Mesothelial cell of epicardium (in vitro differentiated cells): ENCODE data around the gene PEX11G. TPM values are rescaled to one million over a fixed set of nuclear protein-coding genes. Genes with fewer than 3 reads are reported as not detected.

Experiments
- DNase-seq, 2 experiments: peaks; one replicate each; pipeline ENCODE4 v3.0.0; 2021; ENCODE audit warnings: low spot score in 2 of 2; ENCODE audit not compliant: unreplicated experiment in 2 of 2
- H3K27ac Mint-ChIP-seq: 2 replicates; pipeline ENCODE4 v1.8.0; 2021; ENCODE audit warnings: mixed read lengths
- H3K27me3 Mint-ChIP-seq: 2 replicates; pipeline ENCODE4 v1.8.0; 2021; ENCODE audit warnings: low read depth, mixed read lengths
- H3K36me3 Mint-ChIP-seq: 2 replicates; pipeline ENCODE4 v1.8.0; 2021; ENCODE audit warnings: mixed read lengths
- H3K4me1 Mint-ChIP-seq: 2 replicates; pipeline ENCODE4 v1.8.0; 2021; ENCODE audit warnings: mixed read lengths
- H3K4me3 Mint-ChIP-seq: 2 replicates; pipeline ENCODE4 v1.8.0; 2021; ENCODE audit warnings: mild to moderate bottlenecking, moderate library complexity, mixed read lengths
- H3K9me3 Mint-ChIP-seq: 2 replicates; pipeline ENCODE4 v1.8.0; 2021; ENCODE audit warnings: mixed read lengths
- total RNA-seq: library from RNA; stranded (reverse); gene quantifications from 3 replicates; pipeline ENCODE4 v1.2.1, GENCODE V29; 2021
- TF ChIP-seq, protein P1 (sequence below): fragments of 200-600 bp; sonication (generic); IDR thresholded peaks from one replicate; pipeline ENCODE4 v1.5.0; 2021; ENCODE audit warnings: antibody characterized with exemption; ENCODE audit not compliant: unreplicated experiment

Gene PEX11G
- total RNA-seq, 1 donor from 2014 or later, result 7.0 TPM

- TF ChIP-seq, protein P1, sequence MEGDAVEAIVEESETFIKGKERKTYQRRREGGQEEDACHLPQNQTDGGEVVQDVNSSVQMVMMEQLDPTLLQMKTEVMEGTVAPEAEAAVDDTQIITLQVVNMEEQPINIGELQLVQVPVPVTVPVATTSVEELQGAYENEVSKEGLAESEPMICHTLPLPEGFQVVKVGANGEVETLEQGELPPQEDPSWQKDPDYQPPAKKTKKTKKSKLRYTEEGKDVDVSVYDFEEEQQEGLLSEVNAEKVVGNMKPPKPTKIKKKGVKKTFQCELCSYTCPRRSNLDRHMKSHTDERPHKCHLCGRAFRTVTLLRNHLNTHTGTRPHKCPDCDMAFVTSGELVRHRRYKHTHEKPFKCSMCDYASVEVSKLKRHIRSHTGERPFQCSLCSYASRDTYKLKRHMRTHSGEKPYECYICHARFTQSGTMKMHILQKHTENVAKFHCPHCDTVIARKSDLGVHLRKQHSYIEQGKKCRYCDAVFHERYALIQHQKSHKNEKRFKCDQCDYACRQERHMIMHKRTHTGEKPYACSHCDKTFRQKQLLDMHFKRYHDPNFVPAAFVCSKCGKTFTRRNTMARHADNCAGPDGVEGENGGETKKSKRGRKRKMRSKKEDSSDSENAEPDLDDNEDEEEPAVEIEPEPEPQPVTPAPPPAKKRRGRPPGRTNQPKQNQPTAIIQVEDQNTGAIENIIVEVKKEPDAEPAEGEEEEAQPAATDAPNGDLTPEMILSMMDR, result no peak
- Mint-ChIP-seq H3K4me3 (peak within 1 kb of the TSS; percentile 79), H3K27ac (peak within 1 kb of the TSS; percentile 90), H3K36me3 (peaks cover 14% of the 10 kb centered on the region), H3K4me1 (peaks cover 14% of the 10 kb centered on the region), H3K27me3 (no peaks in the 10 kb centered on the region), H3K9me3 (no peaks in the 10 kb centered on the region)
- DNase-seq, result peak; percentile 100
Observed at GRCh38 chr19:7522072-7522922, 33.5 kb upstream of the PEX11G start, which contains the start of gene MCOLN1. Gene MCOLN1, plus strand, starts transcription at chr19:7522624. Its CDS starts 127 bp downstream, at chr19:7522751.

DNA sequence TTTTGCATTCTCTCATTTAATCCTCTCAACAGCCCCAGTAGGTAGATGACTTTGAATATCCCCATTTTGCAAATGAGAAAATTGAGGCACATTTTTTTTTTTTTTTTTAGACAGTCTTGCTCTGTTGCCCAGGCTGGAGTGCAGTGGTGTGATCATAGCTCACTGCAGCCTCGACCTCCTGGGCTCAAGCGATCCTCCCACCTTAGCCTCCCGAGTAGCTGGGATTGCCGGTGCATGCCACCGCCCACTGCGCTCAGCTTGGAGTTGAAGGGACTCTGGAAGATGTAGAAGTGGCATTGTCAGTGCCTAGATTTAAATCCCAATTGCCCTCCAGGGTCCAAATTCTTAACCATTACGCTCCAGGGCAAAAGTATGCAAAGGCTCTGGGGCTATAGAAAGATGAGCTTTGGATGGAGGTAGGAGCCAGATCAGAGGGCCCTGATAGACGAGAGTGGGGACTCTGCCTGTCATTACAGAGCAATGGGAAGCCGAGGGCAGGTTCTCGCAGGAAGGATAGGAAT, 32.8 kb upstream of the PEX11G start:
- no peaks in the 10 kb centered on the region for H3K27me3 Mint-ChIP-seq
- TF ChIP-seq, protein P1, result no peak
- peak overlapping the region; percentile 90 for H3K27ac Mint-ChIP-seq

DNA sequence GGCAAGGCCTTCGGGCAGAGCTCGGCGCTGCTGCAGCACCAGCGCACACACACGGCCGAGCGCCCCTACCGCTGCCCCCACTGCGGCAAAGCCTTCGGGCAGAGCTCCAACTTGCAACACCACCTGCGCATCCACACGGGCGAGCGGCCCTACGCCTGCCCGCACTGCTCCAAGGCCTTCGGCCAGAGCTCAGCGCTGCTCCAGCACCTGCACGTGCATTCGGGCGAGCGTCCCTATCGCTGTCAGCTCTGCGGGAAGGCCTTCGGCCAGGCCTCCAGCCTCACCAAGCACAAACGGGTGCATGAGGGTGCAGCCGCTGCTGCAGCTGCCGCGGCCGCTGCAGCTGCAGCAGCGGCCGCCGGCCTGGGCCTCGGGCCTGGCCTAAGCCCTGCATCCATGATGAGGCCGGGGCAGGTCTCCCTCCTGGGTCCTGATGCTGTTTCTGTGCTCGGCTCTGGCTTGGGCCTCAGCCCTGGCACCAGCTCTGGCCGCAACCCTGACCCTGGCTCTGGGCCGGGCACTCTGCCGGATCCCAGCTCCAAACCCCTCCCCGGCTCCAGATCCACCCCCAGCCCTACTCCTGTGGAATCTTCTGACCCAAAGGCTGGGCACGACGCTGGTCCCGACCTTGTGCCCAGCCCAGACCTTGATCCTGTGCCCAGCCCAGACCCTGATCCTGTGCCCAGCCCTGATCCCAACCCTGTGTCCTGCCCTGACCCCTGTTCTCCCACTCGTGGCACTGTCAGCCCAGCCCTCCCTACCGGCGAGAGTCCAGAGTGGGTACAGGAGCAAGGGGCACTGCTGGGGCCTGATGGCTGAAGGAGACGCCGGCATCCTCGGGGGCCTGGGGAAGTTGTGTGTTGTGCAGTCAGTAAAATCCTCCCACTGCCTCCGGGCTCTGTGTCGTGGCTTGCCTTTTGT, 31.6 kb upstream of the PEX11G start:
- Mint-ChIP-seq H3K27ac (no peak overlapping the region), H3K9me3 (no peaks in the 10 kb centered on the region), H3K36me3 (peaks cover 14% of the 10 kb centered on the region), H3K4me1 (peaks cover 25% of the 10 kb centered on the region), H3K4me3 (no peak overlapping the region), H3K27me3 (no peaks in the 10 kb centered on the region)
- no peak for DNase-seq
- TF ChIP-seq, protein P1, result no peak

More for the DNA sequence above, 32.8 kb upstream of the PEX11G start:
- DNase-seq, result no peak
- Mint-ChIP-seq H3K36me3 (peaks cover 14% of the 10 kb centered on the region), H3K4me1 (peaks cover 21% of the 10 kb centered on the region), H3K4me3 (peak overlapping the region; percentile 79), H3K9me3 (no peaks in the 10 kb centered on the region)

DNA sequence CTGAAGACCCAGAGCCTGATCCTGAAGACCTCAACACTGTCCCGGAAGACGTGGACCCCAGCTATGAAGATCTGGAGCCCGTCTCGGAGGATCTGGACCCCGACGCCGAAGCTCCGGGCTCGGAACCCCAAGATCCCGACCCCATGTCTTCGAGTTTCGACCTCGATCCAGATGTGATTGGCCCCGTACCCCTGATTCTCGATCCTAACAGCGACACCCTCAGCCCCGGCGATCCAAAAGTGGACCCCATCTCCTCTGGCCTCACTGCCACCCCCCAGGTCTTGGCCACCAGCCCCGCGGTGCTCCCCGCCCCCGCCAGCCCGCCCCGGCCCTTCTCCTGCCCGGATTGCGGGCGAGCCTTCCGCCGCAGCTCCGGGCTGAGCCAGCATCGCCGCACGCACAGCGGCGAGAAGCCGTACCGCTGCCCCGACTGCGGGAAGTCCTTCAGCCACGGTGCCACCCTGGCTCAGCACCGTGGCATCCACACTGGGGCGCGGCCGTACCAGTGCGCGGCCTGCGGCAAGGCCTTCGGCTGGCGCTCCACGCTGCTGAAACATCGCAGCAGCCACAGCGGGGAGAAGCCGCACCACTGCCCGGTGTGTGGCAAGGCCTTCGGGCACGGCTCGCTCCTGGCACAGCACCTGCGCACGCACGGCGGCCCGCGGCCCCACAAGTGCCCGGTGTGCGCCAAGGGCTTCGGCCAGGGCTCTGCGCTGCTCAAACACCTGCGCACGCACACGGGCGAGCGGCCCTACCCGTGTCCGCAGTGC, 30.7 kb upstream of the PEX11G start:
- H3K27ac Mint-ChIP-seq, result no peak overlapping the region
- DNase-seq, result no peak
- no peaks in the 10 kb centered on the region for H3K27me3 Mint-ChIP-seq
- TF ChIP-seq, protein P1, result no peak
- no peaks in the 10 kb centered on the region for H3K9me3 Mint-ChIP-seq
- H3K4me1 Mint-ChIP-seq, result peaks cover 32% of the 10 kb centered on the region
- peaks cover 14% of the 10 kb centered on the region for H3K36me3 Mint-ChIP-seq
- H3K4me3 Mint-ChIP-seq, result no peak overlapping the region

DNA sequence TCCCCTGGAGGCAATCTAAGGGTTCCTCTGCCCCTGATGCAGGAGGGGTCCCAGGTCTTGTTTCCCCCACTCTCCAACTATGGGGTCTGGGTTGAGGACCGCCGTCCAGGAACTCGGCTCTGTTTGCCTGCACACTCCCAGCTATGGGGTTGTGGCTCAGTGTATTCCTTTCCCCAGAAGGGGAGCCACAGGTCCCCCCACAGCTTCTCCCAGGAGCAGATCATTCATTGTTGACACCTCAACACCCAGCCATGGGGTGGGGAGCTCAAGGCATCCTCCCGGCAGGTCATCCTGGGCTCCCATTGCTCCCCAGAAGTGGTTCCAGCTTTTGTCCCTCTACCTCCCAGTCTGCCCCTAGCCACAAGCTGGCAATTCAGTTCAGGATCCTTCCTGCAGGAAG, 28.0 kb upstream of the PEX11G start:
- no peaks in the 10 kb centered on the region for H3K27me3 Mint-ChIP-seq
- TF ChIP-seq, protein P1, result no peak
- H3K36me3 Mint-ChIP-seq, result peaks cover 14% of the 10 kb centered on the region
- no peaks in the 10 kb centered on the region for H3K9me3 Mint-ChIP-seq
- H3K4me3 Mint-ChIP-seq, result peak overlapping the region; percentile 88
- peaks cover 32% of the 10 kb centered on the region for H3K4me1 Mint-ChIP-seq
- peak overlapping the region; percentile 96 for H3K27ac Mint-ChIP-seq
- no peak for DNase-seq
